ENCODE results near the gene KAT8. TPM values are rescaled to one million over a fixed set of nuclear protein-coding genes. Genes with fewer than 3 reads are reported as not detected.

KAT8 gene
- total and polyA plus RNA-seq, 9 of the 15 experiments (the other 6 are each of a cell fraction or from before 2014, with no cell fraction given), result 10.0 to 98.5 (median 76.4) TPM

DNA sequence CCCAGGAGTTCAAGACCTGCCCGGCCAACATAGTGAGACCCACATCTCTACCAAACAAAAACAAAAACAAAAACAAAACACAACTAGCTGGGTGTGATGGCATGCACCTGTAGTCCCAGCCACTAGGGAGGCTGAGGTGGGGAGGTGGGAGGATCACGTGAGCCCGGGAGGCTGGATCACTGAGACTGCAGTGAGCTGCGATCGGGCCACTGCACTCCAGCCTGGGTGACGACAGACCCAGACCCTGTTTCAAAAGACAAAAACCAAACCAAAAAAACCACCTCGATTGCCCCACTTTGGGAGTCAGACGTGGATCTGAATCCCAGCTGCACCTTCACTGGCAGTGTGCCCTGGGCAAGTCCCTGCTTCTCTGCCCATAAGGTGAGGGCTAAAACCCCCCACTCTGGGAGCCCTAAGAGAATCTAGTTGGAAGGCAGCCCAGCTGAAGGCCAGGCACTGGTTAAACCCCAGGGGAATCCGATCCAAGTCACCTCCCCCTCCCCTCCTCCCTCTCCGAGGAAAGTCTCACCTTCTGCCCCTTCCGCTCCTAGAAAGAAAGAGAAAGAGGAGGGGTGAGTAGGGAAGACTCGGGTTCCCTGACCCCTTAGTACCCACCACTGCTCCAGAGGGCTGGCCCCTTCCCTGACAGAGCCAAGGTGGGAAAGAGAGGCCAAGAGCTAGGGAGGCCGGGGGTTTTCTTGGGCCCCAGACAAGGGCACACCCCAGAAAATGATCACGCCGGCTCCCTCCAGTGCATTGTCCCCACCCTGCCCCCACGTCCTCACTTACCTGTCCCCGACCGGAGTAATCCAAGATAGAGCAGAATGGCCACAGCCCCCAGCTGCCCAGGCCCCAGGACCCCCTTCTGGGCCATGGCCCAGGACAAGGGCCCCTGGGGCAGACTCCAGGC, 17.4 kb downstream of the KAT8 start (continued):
- TF ChIP-seq TCFL5 (CRISPR knock-in tag; conservative IDR thresholded peaks at IDR 0.05) (no peak), ZNF76 (CRISPR knock-in tag; IDR thresholded peaks at IDR 0.05; ENCODE audit: borderline replicate concordance) (no peak), SMARCE1 (IDR thresholded peaks at IDR 0.05) (0 out of 2 replicates have a peak, but pooled peaks have one; percentile 18), SNIP1 (IDR thresholded peaks at IDR 0.05; ENCODE audit: low read depth) (no peak), RBFOX2 (IDR thresholded peaks at IDR 0.05; ENCODE audit: low read depth, low read length) (peak; percentile 13; the same call in 1 of the 2 replicates), NR1H2 (CRISPR knock-in tag; IDR thresholded peaks at IDR 0.05) (no peak), KHSRP (IDR thresholded peaks at IDR 0.05) (no peak), MYC (IDR thresholded peaks at IDR 0.05; ENCODE audit: low read depth, low read length) (no peak), MYC (CRISPR knock-in tag; IDR thresholded peaks at IDR 0.05; ENCODE audit: borderline replicate concordance, low read depth) (no peak), MCM7 (IDR thresholded peaks at IDR 0.05) (no peak), NFE2 (IDR thresholded peaks at IDR 0.05; ENCODE audit: low read depth) (no peak), ZNF124 (CRISPR knock-in tag; IDR thresholded peaks at IDR 0.05) (no peak), MYNN (IDR thresholded peaks at IDR 0.05) (no peak), MYNN (CRISPR knock-in tag; IDR thresholded peaks at IDR 0.05) (no peak), RBM17 (IDR thresholded peaks at IDR 0.05; ENCODE audit: borderline replicate concordance, low read depth, low read length) (no peak), BRD4 (IDR thresholded peaks at IDR 0.05) (no peak), TEAD2 (tag; IDR thresholded peaks at IDR 0.05) (no peak)
- TF ChIP-seq, protein P1, sequence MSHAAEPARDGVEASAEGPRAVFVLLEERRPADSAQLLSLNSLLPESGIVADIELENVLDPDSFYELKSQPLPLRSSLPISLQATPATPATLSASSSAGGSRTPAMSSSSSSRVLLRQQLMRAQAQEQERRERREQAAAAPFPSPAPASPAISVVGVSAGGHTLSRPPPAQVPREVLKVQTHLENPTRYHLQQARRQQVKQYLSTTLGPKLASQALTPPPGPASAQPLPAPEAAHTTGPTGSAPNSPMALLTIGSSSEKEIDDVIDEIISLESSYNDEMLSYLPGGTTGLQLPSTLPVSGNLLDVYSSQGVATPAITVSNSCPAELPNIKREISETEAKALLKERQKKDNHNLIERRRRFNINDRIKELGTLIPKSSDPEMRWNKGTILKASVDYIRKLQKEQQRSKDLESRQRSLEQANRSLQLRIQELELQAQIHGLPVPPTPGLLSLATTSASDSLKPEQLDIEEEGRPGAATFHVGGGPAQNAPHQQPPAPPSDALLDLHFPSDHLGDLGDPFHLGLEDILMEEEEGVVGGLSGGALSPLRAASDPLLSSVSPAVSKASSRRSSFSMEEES (CRISPR knock-in tag; IDR thresholded peaks at IDR 0.05), result peak; percentile 52
- TF ChIP-seq, protein P2, sequence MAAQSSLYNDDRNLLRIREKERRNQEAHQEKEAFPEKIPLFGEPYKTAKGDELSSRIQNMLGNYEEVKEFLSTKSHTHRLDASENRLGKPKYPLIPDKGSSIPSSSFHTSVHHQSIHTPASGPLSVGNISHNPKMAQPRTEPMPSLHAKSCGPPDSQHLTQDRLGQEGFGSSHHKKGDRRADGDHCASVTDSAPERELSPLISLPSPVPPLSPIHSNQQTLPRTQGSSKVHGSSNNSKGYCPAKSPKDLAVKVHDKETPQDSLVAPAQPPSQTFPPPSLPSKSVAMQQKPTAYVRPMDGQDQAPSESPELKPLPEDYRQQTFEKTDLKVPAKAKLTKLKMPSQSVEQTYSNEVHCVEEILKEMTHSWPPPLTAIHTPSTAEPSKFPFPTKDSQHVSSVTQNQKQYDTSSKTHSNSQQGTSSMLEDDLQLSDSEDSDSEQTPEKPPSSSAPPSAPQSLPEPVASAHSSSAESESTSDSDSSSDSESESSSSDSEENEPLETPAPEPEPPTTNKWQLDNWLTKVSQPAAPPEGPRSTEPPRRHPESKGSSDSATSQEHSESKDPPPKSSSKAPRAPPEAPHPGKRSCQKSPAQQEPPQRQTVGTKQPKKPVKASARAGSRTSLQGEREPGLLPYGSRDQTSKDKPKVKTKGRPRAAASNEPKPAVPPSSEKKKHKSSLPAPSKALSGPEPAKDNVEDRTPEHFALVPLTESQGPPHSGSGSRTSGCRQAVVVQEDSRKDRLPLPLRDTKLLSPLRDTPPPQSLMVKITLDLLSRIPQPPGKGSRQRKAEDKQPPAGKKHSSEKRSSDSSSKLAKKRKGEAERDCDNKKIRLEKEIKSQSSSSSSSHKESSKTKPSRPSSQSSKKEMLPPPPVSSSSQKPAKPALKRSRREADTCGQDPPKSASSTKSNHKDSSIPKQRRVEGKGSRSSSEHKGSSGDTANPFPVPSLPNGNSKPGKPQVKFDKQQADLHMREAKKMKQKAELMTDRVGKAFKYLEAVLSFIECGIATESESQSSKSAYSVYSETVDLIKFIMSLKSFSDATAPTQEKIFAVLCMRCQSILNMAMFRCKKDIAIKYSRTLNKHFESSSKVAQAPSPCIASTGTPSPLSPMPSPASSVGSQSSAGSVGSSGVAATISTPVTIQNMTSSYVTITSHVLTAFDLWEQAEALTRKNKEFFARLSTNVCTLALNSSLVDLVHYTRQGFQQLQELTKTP (IDR thresholded peaks at IDR 0.05; ENCODE audit: low read depth in 1 of 2, partially characterized antibody in 2 of 2), result no peak
- TF ChIP-seq, protein P3, sequence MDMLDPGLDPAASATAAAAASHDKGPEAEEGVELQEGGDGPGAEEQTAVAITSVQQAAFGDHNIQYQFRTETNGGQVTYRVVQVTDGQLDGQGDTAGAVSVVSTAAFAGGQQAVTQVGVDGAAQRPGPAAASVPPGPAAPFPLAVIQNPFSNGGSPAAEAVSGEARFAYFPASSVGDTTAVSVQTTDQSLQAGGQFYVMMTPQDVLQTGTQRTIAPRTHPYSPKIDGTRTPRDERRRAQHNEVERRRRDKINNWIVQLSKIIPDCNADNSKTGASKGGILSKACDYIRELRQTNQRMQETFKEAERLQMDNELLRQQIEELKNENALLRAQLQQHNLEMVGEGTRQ (CRISPR knock-in tag; IDR thresholded peaks at IDR 0.05), result peak; percentile 86
- TF ChIP-seq, protein P4, sequence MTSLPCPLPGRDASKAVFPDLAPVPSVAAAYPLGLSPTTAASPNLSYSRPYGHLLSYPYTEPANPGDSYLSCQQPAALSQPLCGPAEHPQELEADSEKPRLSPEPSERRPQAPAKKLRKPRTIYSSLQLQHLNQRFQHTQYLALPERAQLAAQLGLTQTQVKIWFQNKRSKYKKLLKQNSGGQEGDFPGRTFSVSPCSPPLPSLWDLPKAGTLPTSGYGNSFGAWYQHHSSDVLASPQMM (CRISPR knock-in tag; IDR thresholded peaks at IDR 0.05), result no peak
